ENCODE measurements around the gene FADS2. TPM values are rescaled to one million over a fixed set of nuclear protein-coding genes. Genes with fewer than 3 reads are reported as not detected.

FADS2 gene
- total and polyA plus RNA-seq, 9 of the 15 experiments (the other 6 are each of a cell fraction or from before 2014, with no cell fraction given), result 2.9 to 42.8 (median 16.2) TPM

DNA sequence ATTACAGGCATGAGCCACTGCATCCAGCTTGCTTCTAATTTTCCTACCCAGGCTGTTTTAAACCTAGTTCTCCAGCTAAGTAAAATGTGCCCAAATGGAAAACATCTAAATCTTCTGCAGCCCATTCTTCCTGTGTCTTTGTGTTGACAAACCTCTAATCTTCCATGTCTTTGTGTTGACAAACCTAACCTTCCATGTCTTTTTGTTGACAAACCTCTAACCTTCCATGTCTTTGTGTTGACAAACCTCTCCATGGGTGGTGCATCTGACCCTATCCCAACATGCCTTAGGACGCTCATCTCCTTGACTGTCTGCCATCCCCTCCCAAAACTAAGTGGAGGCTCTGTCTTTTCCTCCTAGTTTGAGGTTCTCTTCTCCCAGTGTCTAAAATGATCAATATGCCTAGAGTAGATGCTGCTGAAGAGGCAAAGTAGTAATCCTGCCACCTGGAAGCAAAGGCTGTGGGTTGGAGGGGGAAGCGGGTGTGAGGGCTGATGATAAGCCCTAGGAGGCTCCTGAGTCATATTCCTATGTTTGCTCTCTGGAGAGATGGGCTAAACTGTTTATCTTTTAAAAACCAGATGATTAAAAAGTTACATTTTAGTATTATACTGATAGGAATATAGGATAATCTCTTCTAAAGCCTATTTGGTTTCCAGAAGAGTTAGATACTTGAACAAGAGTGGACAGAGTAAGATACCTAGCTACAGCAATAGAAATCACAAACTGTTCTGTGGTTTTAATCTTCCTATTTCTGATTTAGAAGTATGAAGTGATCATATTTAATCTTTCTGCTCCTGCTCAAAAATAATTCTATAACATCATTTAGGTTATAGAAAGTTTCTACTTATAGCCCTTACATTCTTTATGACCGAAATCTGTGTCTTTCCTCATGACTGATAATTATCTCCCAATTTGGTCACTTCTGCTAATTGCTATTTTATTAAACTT, 27.5 kb upstream of the FADS2 start (continued):
- peak in 1 of 2 experiments; percentile 63; a peak in 2 of 4 replicates for TF ChIP-seq HDAC1 (IDR thresholded peaks at IDR 0.05)
- peak; percentile 51; the same call in 1 of the 2 replicates for TF ChIP-seq MYNN (IDR thresholded peaks at IDR 0.05)
- TF ChIP-seq MYNN (CRISPR knock-in tag; IDR thresholded peaks at IDR 0.05), result no peak
- TF ChIP-seq ZC3H8 (IDR thresholded peaks at IDR 0.05), result no peak
- TF ChIP-seq POU5F1 (IDR thresholded peaks at IDR 0.05; ENCODE audit: borderline replicate concordance, low read depth, low read length, partially characterized antibody), result no peak
- TF ChIP-seq ZNF551 (CRISPR knock-in tag; IDR thresholded peaks at IDR 0.05), result no peak
- TF ChIP-seq NKRF (IDR thresholded peaks at IDR 0.05; ENCODE audit: borderline replicate concordance), result no peak
- no peak for TF ChIP-seq ZNF830 (CRISPR knock-in tag; IDR thresholded peaks at IDR 0.05)
- no peak for TF ChIP-seq ZNF124 (CRISPR knock-in tag; IDR thresholded peaks at IDR 0.05)
- TF ChIP-seq HMG20A (CRISPR knock-in tag; conservative IDR thresholded peaks at IDR 0.05), result no peak
- TF ChIP-seq YBX1 (IDR thresholded peaks at IDR 0.05), result no peak
- no peak for TF ChIP-seq ZNF24 (IDR thresholded peaks at IDR 0.05)
- TF ChIP-seq TCFL5 (CRISPR knock-in tag; conservative IDR thresholded peaks at IDR 0.05), result no peak
- no peak for TF ChIP-seq KAT8 (IDR thresholded peaks at IDR 0.05; ENCODE audit: low read depth)
- TF ChIP-seq FOXJ3 (CRISPR knock-in tag; IDR thresholded peaks at IDR 0.05), result no peak
- peak; percentile 92 for TF ChIP-seq PML (IDR thresholded peaks at IDR 0.05; ENCODE audit: low read length)
- TF ChIP-seq ZNF589 (CRISPR knock-in tag; IDR thresholded peaks at IDR 0.05; ENCODE audit: low read depth), result no peak
- TF ChIP-seq ZBTB9 (CRISPR knock-in tag; IDR thresholded peaks at IDR 0.05), result no peak
- TF ChIP-seq NR3C1 (CRISPR knock-in tag; IDR thresholded peaks at IDR 0.05), result no peak
- no peak for TF ChIP-seq ZC3H4 (CRISPR knock-in tag; IDR thresholded peaks at IDR 0.05; ENCODE audit: borderline replicate concordance)
- no peak for TF ChIP-seq MED1 (CRISPR knock-in tag; IDR thresholded peaks at IDR 0.05; ENCODE audit: borderline replicate concordance)
- TF ChIP-seq KLF10 (CRISPR knock-in tag; IDR thresholded peaks at IDR 0.05), result no peak
- TF ChIP-seq MAFF (IDR thresholded peaks at IDR 0.05; ENCODE audit: low read length), result peak; percentile 52; the same call in 1 of the 2 replicates
